Neuronal stem cell (in vitro differentiated cells): ENCODE measurements around the gene CALHM1.

ENCODE experiments used
- DNase-seq: peaks from one replicate; pipeline ENCODE4 v3.0.0-alpha.2; 2013; ENCODE audit warnings: low spot score
- H2AFZ ChIP-seq: one replicate; pipeline ENCODE4 v1.6.1; 2013; ENCODE audit warnings: mild to moderate bottlenecking, low read length, inconsistent platforms
- H2AK5ac ChIP-seq: 2 replicates; pipeline ENCODE4 v1.6.1; 2013; ENCODE audit warnings: low read depth, mild to moderate bottlenecking, inconsistent platforms, low read length, moderate library complexity, mixed read lengths
- H2BK120ac ChIP-seq: 2 replicates; pipeline ENCODE4 v1.6.1; 2013; ENCODE audit warnings: low read depth, mild to moderate bottlenecking, inconsistent platforms, low read length, moderate library complexity, mixed read lengths
- H2BK12ac ChIP-seq: one replicate; pipeline ENCODE4 v1.6.1; 2013; ENCODE audit warnings: low read length, inconsistent platforms
- H2BK15ac ChIP-seq: 2 replicates; pipeline ENCODE4 v1.6.1; 2013; ENCODE audit warnings: mild to moderate bottlenecking, low read length, inconsistent platforms, mixed read lengths
- H2BK5ac ChIP-seq: one replicate; pipeline ENCODE4 v1.6.1; 2013; ENCODE audit warnings: inconsistent platforms, mild to moderate bottlenecking, low read length, moderate library complexity
- H3K14ac ChIP-seq: one replicate; pipeline ENCODE4 v1.6.1; 2013; ENCODE audit warnings: low read length, inconsistent platforms
- H3K18ac ChIP-seq: 2 replicates; pipeline ENCODE4 v1.6.1; 2013; ENCODE audit warnings: low read length, inconsistent platforms
- H3K23ac ChIP-seq: 2 replicates; pipeline ENCODE4 v1.6.1; 2013; ENCODE audit warnings: low read depth, mild to moderate bottlenecking, mixed read lengths, low read length, inconsistent platforms; ENCODE audit not compliant: poor library complexity
- H3K27ac ChIP-seq: replicated peaks from 3 replicates; pipeline ENCODE4 v1.5.1; 2013; ENCODE audit warnings: low read length, inconsistent platforms
- H3K27me3 ChIP-seq, 3 experiments: 2 replicates each; pipeline ENCODE4 v1.6.1; 2013; ENCODE audit warnings: low read length in 3 of 3, mild to moderate bottlenecking in 2 of 3, inconsistent platforms in 1 of 3, low read depth in 1 of 3, mixed read lengths in 1 of 3, moderate library complexity in 1 of 3; ENCODE audit not compliant: control insufficient read depth in 3 of 3, insufficient read depth in 3 of 3
- H3K36me3 ChIP-seq, 2 donors: replicated peaks in 1 of 2; 2 replicates each; pipeline ENCODE4 v1.6.1; 2013; ENCODE audit warnings: low read length in 2 of 2; ENCODE audit not compliant: control insufficient read depth in 2 of 2, insufficient read depth in 2 of 2
- H3K4ac ChIP-seq: 2 replicates; pipeline ENCODE4 v1.6.1; 2013; ENCODE audit warnings: inconsistent platforms, mild to moderate bottlenecking, low read length, moderate library complexity
- H3K4me1 ChIP-seq, 2 donors: 1 replicate in 1 of 2; 2 replicates in 1 of 2; pipeline ENCODE4 v1.6.1; 2013; ENCODE audit warnings: low read length in 2 of 2, low read depth in 1 of 2; ENCODE audit not compliant: control insufficient read depth in 2 of 2, insufficient read depth in 1 of 2
- H3K4me2 ChIP-seq: one replicate; pipeline ENCODE4 v1.6.1; 2013; ENCODE audit warnings: mild to moderate bottlenecking, low read length, inconsistent platforms; ENCODE audit not compliant: insufficient read depth, poor library complexity, severe bottlenecking
- H3K4me3 ChIP-seq, 2 donors: 2 replicates each; pipeline ENCODE4 v1.5.1; 2013; ENCODE audit warnings: low read length in 2 of 2, mild to moderate bottlenecking in 2 of 2, inconsistent platforms in 1 of 2, moderate library complexity in 1 of 2
- H3K79me1 ChIP-seq: one replicate; pipeline ENCODE4 v1.6.1; 2013; ENCODE audit warnings: low read depth, mild to moderate bottlenecking, inconsistent platforms, low read length, moderate library complexity
- H3K9ac ChIP-seq: one replicate; pipeline ENCODE4 v1.6.1; 2013; ENCODE audit warnings: mild to moderate bottlenecking, low read depth, low read length, inconsistent platforms; ENCODE audit not compliant: poor library complexity
- H3K9me3 ChIP-seq, 2 donors: replicated peaks in 1 of 2; 2 replicates each; pipeline versions ENCODE3 to v1.6.1; 2013; ENCODE audit warnings: low read length in 2 of 2, mild to moderate bottlenecking in 2 of 2, inconsistent platforms in 1 of 2, low read depth in 1 of 2, mixed read lengths in 1 of 2, moderate library complexity in 1 of 2; ENCODE audit not compliant: control insufficient read depth in 2 of 2, insufficient read depth in 1 of 2
- H4K8ac ChIP-seq: one replicate; pipeline ENCODE4 v1.6.1; 2013; ENCODE audit warnings: low read depth, mild to moderate bottlenecking, inconsistent platforms, low read length, moderate library complexity
- H4K91ac ChIP-seq: one replicate; pipeline ENCODE4 v1.6.1; 2013; ENCODE audit warnings: low read length, low read depth, mild to moderate bottlenecking, inconsistent platforms; ENCODE audit not compliant: poor library complexity
- WGBS, 2 donors: extraction: QIAGEN DNeasy Blood & Tissue Kit; methylation state at CpG; one replicate each; pipeline ENCODE4 v1.1.7; 2013; ENCODE audit warnings: missing lambda C conversion rate in 2 of 2, mixed read lengths in 1 of 2; ENCODE audit not compliant: insufficient read length in 2 of 2, insufficient replicate concordance in 1 of 2; ENCODE audit errors: extremely low coverage in 2 of 2; 5-methylcytosine and 5-hydroxymethylcytosine counted together

The CALHM1 gene

GRCh38 chr10:103440416-103440815 lies 18.3 kb downstream of the CALHM1 start:
- WGBS, 2 donors, result no CpG with 5 or more reads among the region's 14 CpGs
- H3K4me1 ChIP-seq, result no peaks in the 10 kb centered on the region
- no peaks in the 10 kb centered on the region for H3K79me1 ChIP-seq
- no peak overlapping the region for H2BK5ac ChIP-seq
- no peaks in the 10 kb centered on the region for H3K9me3 ChIP-seq
- H3K14ac ChIP-seq, result no peak overlapping the region
- no peak overlapping the region for H3K4me2 ChIP-seq
- H2BK120ac ChIP-seq, result no peak overlapping the region
- DNase-seq, result no peak
- no peak overlapping the region for H2BK15ac ChIP-seq
- no peaks in the 10 kb centered on the region for H3K27me3 ChIP-seq
- H3K18ac ChIP-seq, result no peak overlapping the region
- no peak overlapping the region for H3K4me3 ChIP-seq
- H3K9ac ChIP-seq, result no peak overlapping the region
- no peak overlapping the region for H2BK12ac ChIP-seq
- H3K4ac ChIP-seq, result no peak overlapping the region
- H4K91ac ChIP-seq, result no peak overlapping the region
- no peak overlapping the region for H4K8ac ChIP-seq
- H3K23ac ChIP-seq, result no peak overlapping the region
- no peak overlapping the region for H3K27ac ChIP-seq
- H2AFZ ChIP-seq, result no peak overlapping the region
- H3K36me3 ChIP-seq, result peaks cover 49 to 97% of the 10 kb centered on the region in 2 donors
- H2AK5ac ChIP-seq, result no peak overlapping the region

GRCh38 chr10:103439776-103440175 lies 18.9 kb downstream of the CALHM1 start:
- H2BK5ac ChIP-seq, result no peak overlapping the region
- H3K4me1 ChIP-seq, result no peaks in the 10 kb centered on the region
- no CpG with 5 or more reads among the region's 4 CpGs for WGBS, 2 donors
- H2BK120ac ChIP-seq, result no peak overlapping the region
- no peak overlapping the region for H3K14ac ChIP-seq
- H3K9me3 ChIP-seq, result no peaks in the 10 kb centered on the region
- H3K79me1 ChIP-seq, result no peaks in the 10 kb centered on the region
- no peak for DNase-seq
- H3K4ac ChIP-seq, result no peak overlapping the region
- H3K36me3 ChIP-seq, result peaks cover 45 to 97% of the 10 kb centered on the region in 2 donors
- no peak overlapping the region for H2AK5ac ChIP-seq
- no peak overlapping the region for H2AFZ ChIP-seq
- no peak overlapping the region for H3K27ac ChIP-seq
- H2BK15ac ChIP-seq, result no peak overlapping the region
- no peak overlapping the region for H3K4me3 ChIP-seq
- no peak overlapping the region for H3K23ac ChIP-seq
- no peak overlapping the region for H3K9ac ChIP-seq
- no peak overlapping the region for H2BK12ac ChIP-seq
- H4K91ac ChIP-seq, result no peak overlapping the region
- H3K18ac ChIP-seq, result no peak overlapping the region
- no peak overlapping the region for H3K4me2 ChIP-seq
- H4K8ac ChIP-seq, result no peak overlapping the region
- H3K27me3 ChIP-seq, result no peaks in the 10 kb centered on the region

- no peak overlapping the region for H4K8ac ChIP-seq
- no CpG with 5 or more reads among the region's 2 CpGs for WGBS, 2 donors
- H3K79me1 ChIP-seq, result peaks cover 2% of the 10 kb centered on the region
- H3K23ac ChIP-seq, result no peak overlapping the region
- H3K4me3 ChIP-seq, result no peak overlapping the region
- DNase-seq, result no peak
- no peak overlapping the region for H2BK5ac ChIP-seq
- H3K4me2 ChIP-seq, result no peak overlapping the region
- no peak overlapping the region for H3K18ac ChIP-seq
- H3K9me3 ChIP-seq, result no peaks in the 10 kb centered on the region
- H2BK15ac ChIP-seq, result no peak overlapping the region
- no peak overlapping the region for H3K9ac ChIP-seq
- H2AK5ac ChIP-seq, result no peak overlapping the region
- no peak overlapping the region for H2BK120ac ChIP-seq
- H4K91ac ChIP-seq, result no peak overlapping the region
- no peak overlapping the region for H3K14ac ChIP-seq
- no peaks in the 10 kb centered on the region for H3K27me3 ChIP-seq
- H3K4ac ChIP-seq, result no peak overlapping the region
- H2AFZ ChIP-seq, result no peak overlapping the region
- H3K27ac ChIP-seq, result no peak overlapping the region
- no peak overlapping the region for H2BK12ac ChIP-seq
- peaks cover 45 to 97% of the 10 kb centered on the region in 2 donors for H3K36me3 ChIP-seq
- H3K4me1 ChIP-seq, result no peaks in the 10 kb centered on the region
Observed at GRCh38 chr10:103433858-103434257, 24.8 kb downstream of the CALHM1 start.

GRCh38 chr10:103431902-103432301 lies 26.8 kb downstream of the CALHM1 start:
- no peak overlapping the region for H3K14ac ChIP-seq
- no peak overlapping the region for H2BK5ac ChIP-seq
- H3K4me2 ChIP-seq, result no peak overlapping the region
- H3K18ac ChIP-seq, result no peak overlapping the region
- no peak overlapping the region for H3K4me3 ChIP-seq
- no peak overlapping the region for H2AK5ac ChIP-seq
- no peak overlapping the region for H3K9ac ChIP-seq
- peaks cover 2% of the 10 kb centered on the region for H3K79me1 ChIP-seq
- no peaks in the 10 kb centered on the region for H3K4me1 ChIP-seq
- no peak overlapping the region for H3K23ac ChIP-seq
- no peak overlapping the region for H2AFZ ChIP-seq
- no peak overlapping the region for H3K4ac ChIP-seq
- DNase-seq, result no peak
- no peaks in the 10 kb centered on the region for H3K9me3 ChIP-seq
- H2BK15ac ChIP-seq, result no peak overlapping the region
- no peak overlapping the region for H4K8ac ChIP-seq
- peaks cover 43 to 99% of the 10 kb centered on the region in 2 donors for H3K36me3 ChIP-seq
- H2BK12ac ChIP-seq, result no peak overlapping the region
- no peaks in the 10 kb centered on the region for H3K27me3 ChIP-seq
- no peak overlapping the region for H4K91ac ChIP-seq
- no peak overlapping the region for H3K27ac ChIP-seq
- H2BK120ac ChIP-seq, result no peak overlapping the region
- WGBS, 2 donors, result no CpG with 5 or more reads among the region's 8 CpGs
